Esophagus squamous epithelium (tissue), 4 donors: Measurements from ENCODE around the gene MTFR1L.

Experiments used
- CTCF ChIP-seq, 6 experiments: fragments of 450-650 bp in 4 of 6; fragments of 200-600 bp in 2 of 6; sonication (generic) in 2 of 6; IDR thresholded peaks; one replicate each; pipeline ENCODE4 v1.5.1; 2016 to 2019; ENCODE audit warnings: antibody characterized with exemption in 6 of 6, mild to moderate bottlenecking in 4 of 6, moderate library complexity in 4 of 6
- POLR2A ChIP-seq, 4 donors: fragments of 450-650 bp; IDR thresholded peaks; one replicate each; pipeline ENCODE4 v1.6.1; 2017; ENCODE audit warnings: antibody characterized with exemption in 4 of 4, mild to moderate bottlenecking in 4 of 4, moderate library complexity in 3 of 4

GRCh38 chr1:25871704-25872494, 52.1 kb downstream of the MTFR1L start:
- TF ChIP-seq CTCF (IDR thresholded peaks at IDR 0.05) (no peak), POLR2A (IDR thresholded peaks at IDR 0.05) (no peak)
